GM12878 (cell line): ENCODE measurements around the gene ABCC2. TPM values are rescaled to one million over a fixed set of nuclear protein-coding genes. Genes with fewer than 3 reads are reported as not detected.

ENCODE experiments used
- ATAC-seq: fragments of 200-7000 bp; cut with Tn5 transposase; 3 replicates; pipeline ENCODE4 v1.9.1; 2020; ENCODE audit warnings: mild to moderate bottlenecking, moderate library complexity
- BruUV-seq: library from RNA; stranded (reverse); fragments of 400-500 nt; replicated peaks from 2 replicates; lab custom pipeline; 2021; lab: Mats Ljungman, UMichigan
- CTCF ChIA-PET: fragments of 300-600 bp; sonication (Branson Sonifier 250); formaldehyde crosslinking; extraction: SDS; loops from one replicate; lab custom pipeline; 2021; ENCODE audit warnings: inconsistent platforms; lab: Yijun Ruan, JAX
- POLR2A ChIA-PET: fragments of 350-600 bp; formaldehyde crosslinking; extraction: SDS; loops from one replicate; lab custom pipeline; 2021; ENCODE audit warnings: inconsistent platforms; lab: Charles Lee
- RAD21 ChIA-PET: fragments of 300-600 bp; sonication (Branson Sonifier 250); formaldehyde crosslinking; loops from one replicate; lab custom pipeline; 2023; ENCODE audit warnings: antibody characterized with exemption; ENCODE audit not compliant: unreplicated experiment; lab: Charles Lee
- SMC1A ChIA-PET: fragments of 300-600 bp; sonication (Branson Sonifier 250); formaldehyde crosslinking; loops from one replicate; lab custom pipeline; 2023; ENCODE audit not compliant: unreplicated experiment, uncharacterized antibody; lab: Charles Lee
- DNase-seq: peaks from one replicate; pipeline ENCODE4 v3.0.0-alpha.2; 2011; ENCODE audit warnings: low read depth, low spot score
- FAIRE-seq: peaks from 3 replicates; lab custom pipeline; 2011; peaks lifted over from hg19 to GRCh38; lab: Jason Lieb, UNC
- H2AFZ ChIP-seq: 2 replicates; pipeline ENCODE4 v1.6.0; 2011; ENCODE audit warnings: low read depth, low read length, control low read depth; ENCODE audit not compliant: control insufficient read depth
- H3K27ac ChIP-seq: 2 replicates; pipeline ENCODE4 v1.5.1; 2011; ENCODE audit warnings: control low read depth; ENCODE audit not compliant: control insufficient read depth, insufficient read depth
- H3K27me3 ChIP-seq, 2 experiments: replicated peaks in 1 of 2; 2 replicates each; pipeline versions ENCODE4 v1.6.0 to v1.6.1; 2011; ENCODE audit warnings: low read length in 1 of 2; ENCODE audit not compliant: control insufficient read depth in 2 of 2, insufficient read depth in 2 of 2
- H3K36me3 ChIP-seq, 2 experiments: 2 replicates each; pipeline ENCODE4 v1.5.1; 2011; ENCODE audit warnings: low read length in 1 of 2; ENCODE audit not compliant: control insufficient read depth in 2 of 2, insufficient read depth in 2 of 2
- H3K4me1 ChIP-seq: 2 replicates; pipeline ENCODE4 v1.6.1; 2011; ENCODE audit warnings: mild to moderate bottlenecking, low read length, moderate library complexity, mixed read lengths; ENCODE audit not compliant: control insufficient read depth, insufficient read depth
- H3K4me2 ChIP-seq: 2 replicates; pipeline ENCODE4 v1.6.0; 2011; ENCODE audit warnings: control low read depth; ENCODE audit not compliant: control insufficient read depth, insufficient read depth
- H3K4me3 ChIP-seq: fragments of 200-600 bp; sonication (generic); 2 replicates; pipeline ENCODE4 v1.5.1; 2016
- H3K79me2 ChIP-seq: 2 replicates; pipeline ENCODE4 v1.6.0; 2011; ENCODE audit warnings: low read length; ENCODE audit not compliant: control insufficient read depth, insufficient read depth
- H3K9ac ChIP-seq: 2 replicates; pipeline ENCODE4 v1.8.0; 2011; ENCODE audit warnings: low read length, control low read depth, mixed read lengths; ENCODE audit not compliant: control insufficient read depth, insufficient read depth
- H3K9me3 ChIP-seq: replicated peaks from 3 replicates; pipeline ENCODE4 v1.5.1; 2011; ENCODE audit warnings: mild to moderate bottlenecking, low read length; ENCODE audit not compliant: control insufficient read depth, insufficient read depth
- H4K20me1 ChIP-seq: 2 replicates; pipeline ENCODE4 v1.6.0; 2011; ENCODE audit not compliant: control insufficient read depth, insufficient read depth
- BHLHE40 ChIP-seq, 2 experiments: fragments of 450-650 bp in 1 of 2; IDR thresholded peaks; 2 replicates each; pipeline ENCODE4 v1.6.1; 2011 to 2017; ENCODE audit warnings: low read depth in 2 of 2, borderline replicate concordance in 1 of 2, improper control_type of control experiment in 1 of 2, low read length in 1 of 2, mild to moderate bottlenecking in 1 of 2
- HDAC6 ChIP-seq: fragments of 200-600 bp; sonication (generic); IDR thresholded peaks from one replicate; pipeline ENCODE4 v1.8.0; 2017; ENCODE audit warnings: antibody characterized with exemption; ENCODE audit not compliant: unreplicated experiment
- MTA2 ChIP-seq: fragments of 450-650 bp; IDR thresholded peaks from 2 replicates; pipeline ENCODE4 v1.6.1; 2016; ENCODE audit warnings: low read depth, mild to moderate bottlenecking, moderate library complexity
- MTA3 ChIP-seq: IDR thresholded peaks from 2 replicates; pipeline ENCODE4 v1.6.1; 2012; ENCODE audit warnings: low read length, inconsistent platforms, borderline replicate concordance
- PBX3 ChIP-seq: IDR thresholded peaks from 2 replicates; pipeline ENCODE4 v1.6.1; 2011; ENCODE audit warnings: mild to moderate bottlenecking, low read depth, low read length, moderate library complexity; ENCODE audit not compliant: insufficient replicate concordance
- POU2F2 ChIP-seq: IDR thresholded peaks from 3 replicates; pipeline ENCODE4 v1.6.1; 2011; ENCODE audit warnings: low read depth, mild to moderate bottlenecking, low read length, borderline replicate concordance
- TARDBP ChIP-seq: IDR thresholded peaks from 2 replicates; pipeline ENCODE4 v1.6.1; 2016; ENCODE audit warnings: borderline replicate concordance
- YY1 ChIP-seq: IDR thresholded peaks from 2 replicates; pipeline ENCODE4 v1.6.1; 2011; ENCODE audit warnings: low read depth, mild to moderate bottlenecking, low read length
- ZBTB40 ChIP-seq: fragments of 450-650 bp; IDR thresholded peaks from 2 replicates; pipeline ENCODE4 v1.6.1; 2016; ENCODE audit warnings: mild to moderate bottlenecking, moderate library complexity, borderline replicate concordance
- WGBS: methylation state at CpG from one replicate; pipeline ENCODE4 v1.1.6; 2016; ENCODE audit warnings: low lambda C conversion rate; ENCODE audit not compliant: insufficient replicate concordance, insufficient coverage; ENCODE audit errors: missing lambda C conversion rate; 5-methylcytosine and 5-hydroxymethylcytosine counted together
- in situ Hi-C: fragments of 300-500 bp; cut with MboI; formaldehyde crosslinking; loops from 9 replicates; pipeline ENCODE4 v1.14.3; 2018; ENCODE audit warnings: mixed read lengths
- intact Hi-C: fragments of 100-400 bp; cut with micrococcal nuclease; formaldehyde crosslinking; loops from one replicate; pipeline ENCODE4 v1.14.2; 2022; ENCODE audit not compliant: unreplicated experiment
- polyA plus RNA-seq, 11 experiments: library from polyadenylated mRNA; depleted of rRNA in 4 of 11; unstranded in 6 of 11; stranded (reverse) in 5 of 11; fragments of >200 nt; fragmentation: Nextera tagmentation in 4 of 11; fragmentation: Illumina TruSeq in 1 of 11; extraction: Ambion mirVana in 4 of 11; extraction: Trizol in 1 of 11; gene quantifications; 1 replicate in 1 of 11; 2 replicates in 10 of 11; pipeline versions ENCODE4 v1.2.1 to v1.2.3, GENCODE V29; 2011 to 2016; ENCODE audit warnings: inconsistent platforms in 2 of 11, missing spikeins in 2 of 11, low read depth in 1 of 11
- total RNA-seq, 4 experiments: library from RNA; depleted of rRNA in 3 of 4; stranded (reverse); fragments of >200 nt in 3 of 4; fragmentation: Illumina TruSeq in 1 of 4; extraction: Trizol in 1 of 4; gene quantifications; 2 replicates each; pipeline versions ENCODE4 v1.2.1 to v1.2.3, GENCODE V29; 2013 to 2021
- TF ChIP-seq, protein P1 (sequence below): IDR thresholded peaks from 2 replicates; pipeline ENCODE4 v1.6.1; 2012; ENCODE audit warnings: low read depth, low read length, improper control_type of control experiment

Gene ABCC2
- total and polyA plus RNA-seq, 10 of the 15 experiments (the other 5 are each of a cell fraction or from before 2014, with no cell fraction given), result 0.02 to 0.95 (median 0.21) TPM

- CTCF ChIA-PET, result no interaction called here
- FAIRE-seq, result no peak
- 17% methylated on average over 2 of the region's 2 CpGs for WGBS
These were observed 50.0 kb downstream of the ABCC2 start for GRCh38 chr10:99832439-99832838.

DNA sequence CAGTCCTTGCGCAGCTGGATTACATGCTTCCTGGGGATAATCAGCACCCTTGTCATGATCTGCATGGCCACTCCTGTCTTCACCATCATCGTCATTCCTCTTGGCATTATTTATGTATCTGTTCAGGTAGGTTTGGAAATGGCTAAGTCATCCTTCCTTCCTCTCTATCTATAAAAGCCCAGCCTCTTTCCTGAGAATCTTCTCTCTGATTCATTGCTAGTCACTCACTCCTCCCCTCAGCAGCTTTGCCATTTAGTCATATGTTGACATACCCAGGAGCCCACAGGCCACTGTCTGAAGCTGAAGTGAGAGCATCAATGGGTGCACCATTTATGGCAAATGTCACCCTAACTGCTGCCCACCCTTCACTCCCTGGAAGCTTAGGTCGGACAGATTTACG, 52.0 kb downstream of the ABCC2 start:
- H3K4me2 ChIP-seq, result no peak overlapping the region
- BruUV-seq, result no TSS peak
- no peak for FAIRE-seq
- no peak overlapping the region for H3K4me3 ChIP-seq
- H4K20me1 ChIP-seq, result no peaks in the 10 kb centered on the region
- ChIA-PET RAD21 (no interaction called here), CTCF (interaction anchor here (1.2 kb wide), 1 partner anchor 11 kb away, joined by 4 read pairs; no protein-coding TSS in a partner anchor), POLR2A (no interaction called here), SMC1A (no interaction called here)
- intact Hi-C loops (no loop called here), in situ Hi-C loops (no loop called here)
- no peaks in the 10 kb centered on the region for H3K4me1 ChIP-seq
- no peak for DNase-seq
- no peaks in the 10 kb centered on the region for H3K79me2 ChIP-seq
- no peak overlapping the region for H3K9ac ChIP-seq
- H3K9me3 ChIP-seq, result no peaks in the 10 kb centered on the region; the same call in 2 of the 3 replicates
- ATAC-seq, result no peak
- no peak overlapping the region for H2AFZ ChIP-seq
- no peaks in the 10 kb centered on the region; a peak in 1 of 4 replicates for H3K27me3 ChIP-seq
- H3K36me3 ChIP-seq, result no peaks in the 10 kb centered on the region
- 34% methylated on average over 4 of the region's 4 CpGs for WGBS
- H3K27ac ChIP-seq, result no peak overlapping the region
- TF ChIP-seq ZBTB40, result no peak
- TF ChIP-seq, protein P1, sequence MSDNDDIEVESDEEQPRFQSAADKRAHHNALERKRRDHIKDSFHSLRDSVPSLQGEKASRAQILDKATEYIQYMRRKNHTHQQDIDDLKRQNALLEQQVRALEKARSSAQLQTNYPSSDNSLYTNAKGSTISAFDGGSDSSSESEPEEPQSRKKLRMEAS, result no peak

More at GRCh38 chr10:99832439-99832838, 50.0 kb downstream of the ABCC2 start:
- BruUV-seq, result no TSS peak
- ChIA-PET POLR2A (no interaction called here), RAD21 (no interaction called here), SMC1A (no interaction called here)
- H3K79me2 ChIP-seq, result no peaks in the 10 kb centered on the region
- H3K27me3 ChIP-seq, result no peaks in the 10 kb centered on the region; a peak in 1 of 4 replicates
- no peaks in the 10 kb centered on the region for H4K20me1 ChIP-seq
- no peak for ATAC-seq
- H3K4me2 ChIP-seq, result no peak overlapping the region
- no peak overlapping the region for H2AFZ ChIP-seq
- H3K36me3 ChIP-seq, result no peaks in the 10 kb centered on the region
- intact Hi-C loops, result no loop called here
- no peak overlapping the region for H3K27ac ChIP-seq
- H3K4me1 ChIP-seq, result no peaks in the 10 kb centered on the region
- no peak for DNase-seq
- TF ChIP-seq MTA3 (no peak), TARDBP (no peak), POU2F2 (no peak), YY1 (no peak), BHLHE40 (IDR thresholded peaks at IDR 0.05; ENCODE audit: borderline replicate concordance in 1 of 2, low read depth in 2 of 2, low read length in 1 of 2) (no peak), MTA2 (no peak), PBX3 (no peak), HDAC6 (no peak)
- no peak overlapping the region for H3K9ac ChIP-seq
- H3K4me3 ChIP-seq, result no peak overlapping the region
- in situ Hi-C loops, result no loop called here
- H3K9me3 ChIP-seq, result no peaks in the 10 kb centered on the region; the same call in 2 of the 3 replicates
